Endothelial cell of umbilical vein (primary cell): ENCODE results near the gene GORASP1. TPM values are rescaled to one million over a fixed set of nuclear protein-coding genes. Genes with fewer than 3 reads are reported as not detected.

Source experiments
- BruUV-seq: library from RNA; stranded (reverse); fragments of 400-500 nt; replicated peaks from 2 replicates; lab custom pipeline; 2021; lab: Mats Ljungman, UMichigan
- CTCF ChIA-PET: fragments of 300-600, 350-600 bp; sonication (Branson Sonifier 250); formaldehyde crosslinking; loops from one replicate; lab custom pipeline; 2021; ENCODE audit warnings: antibody characterized with exemption, inconsistent platforms; lab: Charles Lee
- POLR2A ChIA-PET: fragments of 300-600, 350-600 bp; sonication (Branson Sonifier 250); formaldehyde crosslinking; loops from one replicate; lab custom pipeline; 2021; ENCODE audit warnings: antibody characterized with exemption, inconsistent platforms; lab: Charles Lee
- DNase-seq: peaks from one replicate; pipeline ENCODE4 v3.0.0-alpha.2; 2011; ENCODE audit warnings: low read depth, low spot score
- FAIRE-seq: peaks from 2 replicates; lab custom pipeline; 2011; peaks lifted over from hg19 to GRCh38; lab: Jason Lieb, UNC
- H2AFZ ChIP-seq: 2 replicates; pipeline ENCODE4 v1.6.0; 2012; ENCODE audit warnings: low read depth, low read length, control low read depth, inconsistent platforms
- H3K27ac ChIP-seq: 2 replicates; pipeline ENCODE4 v1.5.1; 2011; ENCODE audit warnings: low read depth, mild to moderate bottlenecking, control low read depth, low read length, moderate library complexity; ENCODE audit not compliant: insufficient read depth
- H3K27me3 ChIP-seq, 2 experiments: 2 replicates each; pipeline versions ENCODE4 v1.6.0 to v1.6.1; 2011; ENCODE audit warnings: low read length in 2 of 2, mixed read lengths in 1 of 2; ENCODE audit not compliant: control insufficient read depth in 2 of 2, insufficient read depth in 2 of 2
- H3K36me3 ChIP-seq, 2 experiments: 2 replicates in 1 of 2; 3 replicates in 1 of 2; pipeline ENCODE4 v1.5.1; 2011; ENCODE audit warnings: low read length in 2 of 2, mild to moderate bottlenecking in 1 of 2, moderate library complexity in 1 of 2; ENCODE audit not compliant: control insufficient read depth in 2 of 2, insufficient read depth in 2 of 2; ENCODE audit errors: extremely low read depth in 1 of 2
- H3K4me1 ChIP-seq: 3 replicates; pipeline ENCODE4 v1.5.1; 2011; ENCODE audit warnings: mild to moderate bottlenecking, low read length; ENCODE audit not compliant: control insufficient read depth, insufficient read depth; ENCODE audit errors: extremely low read depth
- H3K4me2 ChIP-seq: 2 replicates; pipeline ENCODE4 v1.6.1; 2011; ENCODE audit warnings: low read length, control low read depth, mixed read lengths; ENCODE audit not compliant: insufficient read depth
- H3K4me3 ChIP-seq, 3 experiments: fragments of 200-600 bp in 1 of 3; sonication (generic), shearing (Covaris generic) in 1 of 3; replicated peaks in 1 of 3; 2 replicates each; pipeline ENCODE4 v1.5.1; 2011 to 2016; ENCODE audit warnings: control low read depth in 3 of 3, low read length in 3 of 3, mild to moderate bottlenecking in 2 of 3, inconsistent platforms in 1 of 3, low read depth in 1 of 3, moderate library complexity in 1 of 3; ENCODE audit not compliant: insufficient read depth in 1 of 3
- H3K79me2 ChIP-seq: 2 replicates; pipeline ENCODE4 v1.6.0; 2012; ENCODE audit warnings: low read length, inconsistent platforms; ENCODE audit not compliant: control insufficient read depth, insufficient read depth
- H3K9ac ChIP-seq: replicated peaks from 2 replicates; pipeline ENCODE3; 2011; ENCODE audit warnings: low read length, control low read depth; ENCODE audit not compliant: insufficient read depth; ENCODE audit errors: extremely low read depth
- H3K9me1 ChIP-seq: replicated peaks from 3 replicates; pipeline ENCODE4 v1.6.0; 2011; ENCODE audit warnings: mild to moderate bottlenecking, low read length; ENCODE audit not compliant: control insufficient read depth, insufficient read depth; ENCODE audit errors: extremely low read depth
- H3K9me3 ChIP-seq: replicated peaks from 2 replicates; pipeline ENCODE4 v1.5.1; 2012; ENCODE audit warnings: low read length, inconsistent platforms; ENCODE audit not compliant: control insufficient read depth, insufficient read depth
- H4K20me1 ChIP-seq: replicated peaks from 2 replicates; pipeline ENCODE3; 2011; ENCODE audit warnings: mild to moderate bottlenecking, low read length; ENCODE audit not compliant: control insufficient read depth, insufficient read depth; ENCODE audit errors: extremely low read depth
- CTCF ChIP-seq, 2 donors: IDR thresholded peaks; 1 replicate in 1 of 2; 2 replicates in 1 of 2; pipeline ENCODE4 v1.5.1; 2011; ENCODE audit warnings: low read length in 2 of 2, mild to moderate bottlenecking in 2 of 2, moderate library complexity in 2 of 2, control low read depth in 1 of 2, inconsistent platforms in 1 of 2, low read depth in 1 of 2; ENCODE audit not compliant: insufficient read depth in 1 of 2; ENCODE audit errors: extremely low read depth in 1 of 2
- FOS ChIP-seq: IDR thresholded peaks from 2 replicates; pipeline ENCODE4 v1.6.1; 2011; ENCODE audit warnings: mild to moderate bottlenecking, low read length, moderate library complexity, borderline replicate concordance; ENCODE audit not compliant: insufficient read depth
- GATA2 ChIP-seq: IDR thresholded peaks from 2 replicates; pipeline ENCODE4 v1.7.0; 2011; ENCODE audit warnings: low read depth, mild to moderate bottlenecking, moderate library complexity, mixed read lengths, low read length; ENCODE audit not compliant: insufficient read length, insufficient read depth
- JUN ChIP-seq: IDR thresholded peaks from 2 replicates; pipeline ENCODE4 v1.6.1; 2011; ENCODE audit warnings: borderline replicate concordance, low read depth; ENCODE audit not compliant: insufficient read length, insufficient read depth
- MAX ChIP-seq: IDR thresholded peaks from 2 replicates; pipeline ENCODE4 v1.6.1; 2011; ENCODE audit not compliant: insufficient read depth, insufficient read length
- MYC ChIP-seq: IDR thresholded peaks from one replicate; pipeline ENCODE4 v1.6.1; 2011; ENCODE audit warnings: mild to moderate bottlenecking, low read depth, low read length
- POLR2AphosphoS5 ChIP-seq: IDR thresholded peaks from 2 replicates; pipeline ENCODE4 v1.6.1; 2012; ENCODE audit warnings: low read depth, mild to moderate bottlenecking, control low read depth, low read length, moderate library complexity; ENCODE audit not compliant: insufficient read depth
- dilution Hi-C: fragments of 300-500 bp; cut with MboI; formaldehyde crosslinking; loops from one replicate; pipeline ENCODE4 v1.15.0; 2019; ENCODE audit warnings: low sequenced_read_pairs; ENCODE audit not compliant: extremely low pct_ligation_motif_present
- intact Hi-C: fragments of 100-400 bp; cut with micrococcal nuclease; formaldehyde crosslinking; loops from one replicate; pipeline ENCODE4 v1.10.0; 2022
- polyA plus RNA-seq, 4 experiments: library from polyadenylated mRNA; depleted of rRNA in 3 of 4; stranded (reverse) in 3 of 4; unstranded in 1 of 4; fragments of >200 nt; gene quantifications; 2 replicates each; pipeline versions ENCODE4 v1.2.1 to v1.2.3, GENCODE V29; 2011 to 2012; ENCODE audit warnings: missing spikeins in 1 of 4
- total RNA-seq: library from RNA; stranded (reverse); gene quantifications from 2 replicates; pipeline ENCODE4 v1.2.3, GENCODE V29; 2021

The GORASP1 gene
- total and polyA plus RNA-seq, 2 donors (not counting 3 experiments of a cell fraction or from before 2014, with no cell fraction given): 62.5 to 68.0 TPM

GRCh38 chr3:39146083-39146501 is 38.7 kb upstream of the GORASP1 start:
- Histone ChIP-seq H3K4me1 (peaks cover 60% of the 10 kb centered on the region), H3K36me3 (peaks cover 4 to 32% of the 10 kb centered on the region in 2 experiments), H3K4me3 (no peak overlapping the region), H3K9me3 (no peaks in the 10 kb centered on the region), H3K9me1 (no peaks in the 10 kb centered on the region), H3K4me2 (no peak overlapping the region), H4K20me1 (no peaks in the 10 kb centered on the region), H2AFZ (no peak overlapping the region), H3K27me3 (no peaks in the 10 kb centered on the region), H3K9ac (peak overlapping the region; percentile 6), H3K27ac (peak overlapping the region; percentile 97), H3K79me2 (peaks cover 76% of the 10 kb centered on the region)
- no TSS peak for BruUV-seq
- POLR2A ChIA-PET: interaction anchor here (0.6 kb wide), 1 partner anchor 16 kb away, joined by 3 read pairs; no protein-coding TSS in a partner anchor
- DNase-seq (no peak), FAIRE-seq (peak; percentile 4)
- CTCF ChIA-PET: interaction anchor here (1.1 to 2.7 kb wide), 7 partner anchors 11 to 146 kb away, joined by 3 to 13 read pairs (median 6); partner anchors contain the start of genes GORASP1 and TTC21A
- TF ChIP-seq MYC (no peak), GATA2 (no peak), FOS (no peak), POLR2AphosphoS5 (no peak), JUN (no peak), MAX (no peak), CTCF (IDR thresholded peaks at IDR 0.05; ENCODE audit: extremely low read depth in 1 of 2, insufficient read depth in 1 of 2, low read depth in 1 of 2, low read length in 2 of 2) (no peak)
- intact Hi-C loops (loop anchor here (2.0 to 10.0 kb wide), 2 partner anchors 19 to 421 kb away; no protein-coding TSS in a partner anchor), dilution Hi-C loops (no loop called here)
